Mesendoderm (in vitro differentiated cells): ENCODE results near the gene CCDC141.

Experiments used
- DNase-seq: peaks from one replicate; pipeline ENCODE4 v3.0.0; 2013
- H2AK5ac ChIP-seq: 2 replicates; pipeline ENCODE4 v1.6.1; 2013; ENCODE audit warnings: low read length, inconsistent platforms
- H2BK120ac ChIP-seq: 2 replicates; pipeline ENCODE4 v1.6.1; 2013; ENCODE audit warnings: low read depth, mild to moderate bottlenecking, low read length, moderate library complexity, mixed read lengths
- H2BK15ac ChIP-seq: replicated peaks from 2 replicates; pipeline ENCODE4 v1.6.1; 2013; ENCODE audit warnings: low read depth, mild to moderate bottlenecking, moderate library complexity
- H2BK5ac ChIP-seq: 2 replicates; pipeline ENCODE4 v1.6.1; 2013; ENCODE audit warnings: low read length, inconsistent platforms
- H3K18ac ChIP-seq: 2 replicates; pipeline ENCODE4 v1.6.1; 2013; ENCODE audit warnings: mild to moderate bottlenecking, low read length, mixed read lengths
- H3K23ac ChIP-seq: one replicate; pipeline ENCODE4 v1.6.1; 2013; ENCODE audit warnings: low read length
- H3K27ac ChIP-seq: 2 replicates; pipeline ENCODE4 v1.5.1; 2013; ENCODE audit warnings: low read depth, mild to moderate bottlenecking, inconsistent platforms, low read length, moderate library complexity
- H3K27me3 ChIP-seq: 2 replicates; pipeline ENCODE4 v1.6.1; 2013; ENCODE audit warnings: low read length, control low read depth, mild to moderate bottlenecking, inconsistent platforms; ENCODE audit not compliant: insufficient read depth, poor library complexity
- H3K36me3 ChIP-seq: 2 replicates; pipeline ENCODE4 v1.6.1; 2013; ENCODE audit warnings: low read length, inconsistent platforms; ENCODE audit not compliant: control insufficient read depth, insufficient read depth
- H3K4ac ChIP-seq: one replicate; pipeline ENCODE4 v1.6.1; 2013; ENCODE audit warnings: low read depth, mild to moderate bottlenecking, low read length, moderate library complexity
- H3K4me1 ChIP-seq: 2 replicates; pipeline ENCODE4 v1.6.1; 2013; ENCODE audit warnings: low read depth, low read length, inconsistent platforms; ENCODE audit not compliant: control insufficient read depth
- H3K4me2 ChIP-seq: 2 replicates; pipeline ENCODE4 v1.6.1; 2013; ENCODE audit warnings: low read length
- H3K4me3 ChIP-seq: 2 replicates; pipeline ENCODE4 v1.5.1; 2013; ENCODE audit warnings: mild to moderate bottlenecking, low read length
- H3K56ac ChIP-seq: one replicate; pipeline ENCODE4 v1.6.1; 2013; ENCODE audit warnings: low read length
- H3K79me1 ChIP-seq: 2 replicates; pipeline ENCODE4 v1.6.1; 2013; ENCODE audit warnings: low read length, inconsistent platforms
- H3K79me2 ChIP-seq: 2 replicates; pipeline ENCODE4 v1.6.1; 2013; ENCODE audit warnings: mild to moderate bottlenecking, low read length; ENCODE audit not compliant: control insufficient read depth, insufficient read depth
- H3K9ac ChIP-seq: 2 replicates; pipeline ENCODE4 v1.6.1; 2013; ENCODE audit warnings: low read length, inconsistent platforms
- H4K5ac ChIP-seq: one replicate; pipeline ENCODE4 v1.6.1; 2013; ENCODE audit warnings: low read length
- H4K8ac ChIP-seq: one replicate; pipeline ENCODE4 v1.6.1; 2013; ENCODE audit warnings: low read depth, mild to moderate bottlenecking, control low read depth, low read length, moderate library complexity
- WGBS: extraction: QIAGEN DNeasy Blood & Tissue Kit; methylation state at CpG from one replicate; pipeline ENCODE4 v1.1.7; 2013; ENCODE audit warnings: low lambda C conversion rate, missing lambda C conversion rate; ENCODE audit not compliant: insufficient coverage; ENCODE audit errors: extremely low coverage; 5-methylcytosine and 5-hydroxymethylcytosine counted together

The CCDC141 gene

GRCh38 chr2:178870703-178871102 lies 179.2 kb downstream of the CCDC141 start:
- Histone ChIP-seq H3K18ac (no peak overlapping the region), H3K79me1 (no peaks in the 10 kb centered on the region), H2BK5ac (no peak overlapping the region), H3K4me3 (no peak overlapping the region), H3K56ac (no peak overlapping the region), H2BK15ac (no peak overlapping the region), H3K4me2 (no peak overlapping the region), H3K9ac (no peak overlapping the region), H3K27ac (no peak overlapping the region), H3K36me3 (no peaks in the 10 kb centered on the region), H2BK120ac (no peak overlapping the region), H3K4me1 (peaks cover 2% of the 10 kb centered on the region), H3K27me3 (no peaks in the 10 kb centered on the region), H3K79me2 (no peaks in the 10 kb centered on the region), H3K4ac (no peak overlapping the region), H3K23ac (no peak overlapping the region), H4K8ac (no peak overlapping the region), H4K5ac (no peak overlapping the region), H2AK5ac (no peak overlapping the region)
- DNase-seq: no peak
- no CpG with 5 or more reads among the region's 3 CpGs for WGBS

GRCh38 chr2:178865999-178866398 lies 183.9 kb downstream of the CCDC141 start:
- no peak overlapping the region for H3K4me2 ChIP-seq
- H2BK120ac ChIP-seq: no peak overlapping the region
- H3K4me1 ChIP-seq: peaks cover 2% of the 10 kb centered on the region
- no peak for DNase-seq
- H3K18ac ChIP-seq: no peak overlapping the region
- H2BK5ac ChIP-seq: no peak overlapping the region
- H3K23ac ChIP-seq: no peak overlapping the region
- no peak overlapping the region for H3K4ac ChIP-seq
- H2AK5ac ChIP-seq: no peak overlapping the region
- H4K8ac ChIP-seq: no peak overlapping the region
- H3K27ac ChIP-seq: no peak overlapping the region
- no peak overlapping the region for H3K56ac ChIP-seq
- H3K27me3 ChIP-seq: no peaks in the 10 kb centered on the region
- no peak overlapping the region for H3K9ac ChIP-seq
- H2BK15ac ChIP-seq: no peak overlapping the region
- H4K5ac ChIP-seq: no peak overlapping the region
- WGBS: no CpG with 5 or more reads among the region's 2 CpGs
- H3K79me2 ChIP-seq: no peaks in the 10 kb centered on the region
- H3K36me3 ChIP-seq: no peaks in the 10 kb centered on the region
- H3K79me1 ChIP-seq: no peaks in the 10 kb centered on the region
- no peak overlapping the region for H3K4me3 ChIP-seq

DNA sequence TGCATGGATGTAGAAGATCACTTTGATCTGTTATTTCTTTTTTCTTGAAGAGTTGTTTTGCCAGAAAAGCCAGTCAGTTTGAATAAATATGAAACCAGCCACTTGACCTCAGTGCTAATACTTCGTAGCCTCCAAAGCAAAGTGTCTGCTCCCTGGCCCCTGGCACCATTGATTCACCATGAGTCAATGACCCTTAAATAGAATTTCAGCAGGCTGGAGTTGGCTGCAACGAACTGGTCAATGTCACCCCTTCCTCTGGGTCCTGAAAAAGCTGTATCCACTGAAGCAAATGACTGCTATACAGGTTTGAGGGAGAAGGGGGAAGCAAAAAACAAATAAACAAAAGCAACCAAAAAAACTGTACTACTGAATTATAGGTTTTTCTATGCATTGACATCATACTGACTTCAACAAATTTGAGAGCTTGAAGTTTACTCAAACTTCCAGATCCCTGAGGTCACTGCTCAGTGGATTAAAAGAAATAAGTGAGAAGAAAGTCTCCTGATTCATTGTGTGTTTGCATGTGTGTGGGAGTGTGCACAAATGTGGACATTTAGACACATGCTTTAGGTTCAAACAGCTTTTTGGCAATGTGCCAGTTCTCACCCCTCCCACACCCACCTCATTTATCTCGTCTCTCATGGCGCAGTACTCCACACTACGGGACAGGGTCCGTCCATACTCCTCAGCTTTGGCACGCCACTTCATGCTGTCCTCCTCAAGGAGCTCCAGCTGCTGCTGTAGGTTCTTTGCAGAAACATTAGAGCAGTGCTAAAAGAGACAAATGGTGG lies 184.6 kb downstream of the CCDC141 start:
- Histone ChIP-seq H3K4me3 (no peak overlapping the region), H3K36me3 (no peaks in the 10 kb centered on the region)
- WGBS: no CpG with 5 or more reads among the region's 7 CpGs

DNA sequence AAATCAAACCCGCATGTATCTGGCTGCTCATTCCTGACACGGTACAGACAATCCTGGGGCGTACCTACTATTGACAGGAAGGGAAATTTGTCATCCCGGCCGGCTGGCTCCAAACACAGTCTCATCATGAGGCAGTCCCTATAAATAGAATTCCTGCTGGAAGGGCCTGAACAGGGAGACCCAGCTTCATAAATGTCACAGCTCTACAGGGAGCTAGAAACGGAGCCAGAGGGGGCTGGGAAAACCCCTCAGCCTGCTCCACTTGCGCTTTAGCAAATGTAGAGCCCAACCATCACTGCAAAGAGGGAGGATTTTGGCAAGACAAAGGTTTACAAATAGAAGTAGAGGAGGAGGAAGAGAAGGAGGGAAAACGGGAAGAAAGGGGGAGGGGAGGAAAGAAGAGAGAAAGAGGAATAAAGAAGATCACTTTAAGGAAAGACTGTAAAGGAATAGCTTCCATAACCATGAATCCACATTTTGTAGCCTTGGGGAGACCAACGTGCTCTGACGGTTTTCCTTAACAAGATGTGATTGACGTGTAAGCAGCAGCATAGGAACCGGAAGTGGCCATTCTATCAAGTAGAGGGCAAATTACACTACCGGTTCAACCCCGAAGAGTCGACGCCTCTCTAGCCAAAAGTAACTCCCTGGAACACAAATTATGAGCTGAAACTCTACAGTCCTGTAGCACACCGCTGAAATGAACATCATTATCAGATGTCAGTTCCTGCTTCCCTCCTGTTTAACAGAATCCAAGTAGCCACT lies 185.9 kb downstream of the CCDC141 start:
- Histone ChIP-seq H3K18ac (no peak overlapping the region), H3K23ac (no peak overlapping the region), H3K27me3 (no peaks in the 10 kb centered on the region), H4K8ac (no peak overlapping the region), H2BK15ac (no peak overlapping the region), H3K79me1 (no peaks in the 10 kb centered on the region), H3K4me2 (no peak overlapping the region), H3K27ac (no peak overlapping the region), H2BK120ac (no peak overlapping the region), H3K4me1 (peaks cover 2% of the 10 kb centered on the region), H3K56ac (no peak overlapping the region), H3K4ac (no peak overlapping the region), H3K9ac (no peak overlapping the region), H3K4me3 (no peak overlapping the region), H3K79me2 (no peaks in the 10 kb centered on the region), H3K36me3 (no peaks in the 10 kb centered on the region), H2BK5ac (no peak overlapping the region), H4K5ac (no peak overlapping the region), H2AK5ac (no peak overlapping the region)
- WGBS: no CpG with 5 or more reads among the region's 17 CpGs
- no peak for DNase-seq

More for the DNA sequence above, 184.6 kb downstream of the CCDC141 start:
- no peak overlapping the region for H3K4ac ChIP-seq
- no peak overlapping the region for H3K27ac ChIP-seq
- peaks cover 2% of the 10 kb centered on the region for H3K4me1 ChIP-seq
- no peaks in the 10 kb centered on the region for H3K79me2 ChIP-seq
- H2AK5ac ChIP-seq: no peak overlapping the region
- no peaks in the 10 kb centered on the region for H3K79me1 ChIP-seq
- no peak overlapping the region for H2BK5ac ChIP-seq
- DNase-seq: no peak
- no peak overlapping the region for H3K18ac ChIP-seq
- no peak overlapping the region for H3K4me2 ChIP-seq
- H4K5ac ChIP-seq: no peak overlapping the region
- H4K8ac ChIP-seq: no peak overlapping the region
- H3K27me3 ChIP-seq: no peaks in the 10 kb centered on the region
- H2BK120ac ChIP-seq: no peak overlapping the region
- H2BK15ac ChIP-seq: no peak overlapping the region
- H3K23ac ChIP-seq: no peak overlapping the region
- no peak overlapping the region for H3K56ac ChIP-seq
- H3K9ac ChIP-seq: no peak overlapping the region

- Histone ChIP-seq H3K4me2 (no peak overlapping the region), H3K4me3 (no peak overlapping the region), H3K56ac (no peak overlapping the region), H3K9ac (no peak overlapping the region), H2BK15ac (no peak overlapping the region), H2BK120ac (no peak overlapping the region), H3K79me2 (no peaks in the 10 kb centered on the region), H3K23ac (no peak overlapping the region), H3K27me3 (no peaks in the 10 kb centered on the region), H3K79me1 (no peaks in the 10 kb centered on the region), H3K4me1 (peaks cover 2% of the 10 kb centered on the region), H3K27ac (no peak overlapping the region), H3K4ac (no peak overlapping the region), H2BK5ac (no peak overlapping the region), H3K36me3 (no peaks in the 10 kb centered on the region), H4K5ac (no peak overlapping the region), H2AK5ac (no peak overlapping the region), H4K8ac (no peak overlapping the region), H3K18ac (no peak overlapping the region)
- DNase-seq: no peak
- WGBS: no CpG with 5 or more reads among the region's 5 CpGs
These were observed 186.6 kb downstream of the CCDC141 start for GRCh38 chr2:178863130-178863855.
